Endothelial cell of umbilical vein (primary cell): ENCODE data around the gene NALCN. TPM values are rescaled to one million over a fixed set of nuclear protein-coding genes. Genes with fewer than 3 reads are reported as not detected.
A peak's percentile ranks its signal among the peaks of the same experiment; 100 is the strongest.

Experiments used
- BruUV-seq: library from RNA; stranded (reverse); fragments of 400-500 nt; replicated peaks from 2 replicates; lab custom pipeline; 2021; lab: Mats Ljungman, UMichigan
- CTCF ChIA-PET: fragments of 300-600, 350-600 bp; sonication (Branson Sonifier 250); formaldehyde crosslinking; loops from one replicate; lab custom pipeline; 2021; ENCODE audit warnings: antibody characterized with exemption, inconsistent platforms; lab: Charles Lee
- POLR2A ChIA-PET: fragments of 300-600, 350-600 bp; sonication (Branson Sonifier 250); formaldehyde crosslinking; loops from one replicate; lab custom pipeline; 2021; ENCODE audit warnings: antibody characterized with exemption, inconsistent platforms; lab: Charles Lee
- DNase-seq: peaks from one replicate; pipeline ENCODE4 v3.0.0-alpha.2; 2011; ENCODE audit warnings: low read depth, low spot score
- FAIRE-seq: peaks from 2 replicates; lab custom pipeline; 2011; peaks lifted over from hg19 to GRCh38; lab: Jason Lieb, UNC
- H2AFZ ChIP-seq: 2 replicates; pipeline ENCODE4 v1.6.0; 2012; ENCODE audit warnings: low read depth, low read length, control low read depth, inconsistent platforms
- H3K27ac ChIP-seq: 2 replicates; pipeline ENCODE4 v1.5.1; 2011; ENCODE audit warnings: low read depth, mild to moderate bottlenecking, control low read depth, low read length, moderate library complexity; ENCODE audit not compliant: insufficient read depth
- H3K27me3 ChIP-seq, 2 experiments: 2 replicates each; pipeline versions ENCODE4 v1.6.0 to v1.6.1; 2011; ENCODE audit warnings: low read length in 2 of 2, mixed read lengths in 1 of 2; ENCODE audit not compliant: control insufficient read depth in 2 of 2, insufficient read depth in 2 of 2
- H3K36me3 ChIP-seq, 2 experiments: 2 replicates in 1 of 2; 3 replicates in 1 of 2; pipeline ENCODE4 v1.5.1; 2011; ENCODE audit warnings: low read length in 2 of 2, mild to moderate bottlenecking in 1 of 2, moderate library complexity in 1 of 2; ENCODE audit not compliant: control insufficient read depth in 2 of 2, insufficient read depth in 2 of 2; ENCODE audit errors: extremely low read depth in 1 of 2
- H3K4me1 ChIP-seq: 3 replicates; pipeline ENCODE4 v1.5.1; 2011; ENCODE audit warnings: mild to moderate bottlenecking, low read length; ENCODE audit not compliant: control insufficient read depth, insufficient read depth; ENCODE audit errors: extremely low read depth
- H3K4me2 ChIP-seq: 2 replicates; pipeline ENCODE4 v1.6.1; 2011; ENCODE audit warnings: low read length, control low read depth, mixed read lengths; ENCODE audit not compliant: insufficient read depth
- H3K4me3 ChIP-seq, 3 experiments: fragments of 200-600 bp in 1 of 3; sonication (generic), shearing (Covaris generic) in 1 of 3; replicated peaks in 1 of 3; 2 replicates each; pipeline ENCODE4 v1.5.1; 2011 to 2016; ENCODE audit warnings: control low read depth in 3 of 3, low read length in 3 of 3, mild to moderate bottlenecking in 2 of 3, inconsistent platforms in 1 of 3, low read depth in 1 of 3, moderate library complexity in 1 of 3; ENCODE audit not compliant: insufficient read depth in 1 of 3
- H3K79me2 ChIP-seq: 2 replicates; pipeline ENCODE4 v1.6.0; 2012; ENCODE audit warnings: low read length, inconsistent platforms; ENCODE audit not compliant: control insufficient read depth, insufficient read depth
- H3K9ac ChIP-seq: replicated peaks from 2 replicates; pipeline ENCODE3; 2011; ENCODE audit warnings: low read length, control low read depth; ENCODE audit not compliant: insufficient read depth; ENCODE audit errors: extremely low read depth
- H3K9me1 ChIP-seq: replicated peaks from 3 replicates; pipeline ENCODE4 v1.6.0; 2011; ENCODE audit warnings: mild to moderate bottlenecking, low read length; ENCODE audit not compliant: control insufficient read depth, insufficient read depth; ENCODE audit errors: extremely low read depth
- H3K9me3 ChIP-seq: replicated peaks from 2 replicates; pipeline ENCODE4 v1.5.1; 2012; ENCODE audit warnings: low read length, inconsistent platforms; ENCODE audit not compliant: control insufficient read depth, insufficient read depth
- H4K20me1 ChIP-seq: replicated peaks from 2 replicates; pipeline ENCODE3; 2011; ENCODE audit warnings: mild to moderate bottlenecking, low read length; ENCODE audit not compliant: control insufficient read depth, insufficient read depth; ENCODE audit errors: extremely low read depth
- CTCF ChIP-seq, 2 donors: IDR thresholded peaks; 1 replicate in 1 of 2; 2 replicates in 1 of 2; pipeline ENCODE4 v1.5.1; 2011; ENCODE audit warnings: low read length in 2 of 2, mild to moderate bottlenecking in 2 of 2, moderate library complexity in 2 of 2, control low read depth in 1 of 2, inconsistent platforms in 1 of 2, low read depth in 1 of 2; ENCODE audit not compliant: insufficient read depth in 1 of 2; ENCODE audit errors: extremely low read depth in 1 of 2
- EZH2 ChIP-seq: IDR thresholded peaks from 2 replicates; pipeline ENCODE4 v1.6.1; 2012; ENCODE audit warnings: borderline replicate concordance, low read depth, mild to moderate bottlenecking, moderate library complexity, low read length, inconsistent platforms; ENCODE audit not compliant: severe bottlenecking
- FOS ChIP-seq: IDR thresholded peaks from 2 replicates; pipeline ENCODE4 v1.6.1; 2011; ENCODE audit warnings: mild to moderate bottlenecking, low read length, moderate library complexity, borderline replicate concordance; ENCODE audit not compliant: insufficient read depth
- GATA2 ChIP-seq: IDR thresholded peaks from 2 replicates; pipeline ENCODE4 v1.7.0; 2011; ENCODE audit warnings: low read depth, mild to moderate bottlenecking, moderate library complexity, mixed read lengths, low read length; ENCODE audit not compliant: insufficient read length, insufficient read depth
- JUN ChIP-seq: IDR thresholded peaks from 2 replicates; pipeline ENCODE4 v1.6.1; 2011; ENCODE audit warnings: borderline replicate concordance, low read depth; ENCODE audit not compliant: insufficient read length, insufficient read depth
- MAX ChIP-seq: IDR thresholded peaks from 2 replicates; pipeline ENCODE4 v1.6.1; 2011; ENCODE audit not compliant: insufficient read depth, insufficient read length
- MYC ChIP-seq: IDR thresholded peaks from one replicate; pipeline ENCODE4 v1.6.1; 2011; ENCODE audit warnings: mild to moderate bottlenecking, low read depth, low read length
- POLR2A ChIP-seq: IDR thresholded peaks from 2 replicates; pipeline ENCODE4 v1.6.1; 2012; ENCODE audit warnings: low read depth, mild to moderate bottlenecking, control low read depth, low read length
- POLR2AphosphoS5 ChIP-seq: IDR thresholded peaks from 2 replicates; pipeline ENCODE4 v1.6.1; 2012; ENCODE audit warnings: low read depth, mild to moderate bottlenecking, control low read depth, low read length, moderate library complexity; ENCODE audit not compliant: insufficient read depth
- dilution Hi-C: fragments of 300-500 bp; cut with MboI; formaldehyde crosslinking; loops from one replicate; pipeline ENCODE4 v1.15.0; 2019; ENCODE audit warnings: low sequenced_read_pairs; ENCODE audit not compliant: extremely low pct_ligation_motif_present
- intact Hi-C: fragments of 100-400 bp; cut with micrococcal nuclease; formaldehyde crosslinking; loops from one replicate; pipeline ENCODE4 v1.10.0; 2022
- polyA plus RNA-seq, 4 experiments: library from polyadenylated mRNA; depleted of rRNA in 3 of 4; stranded (reverse) in 3 of 4; unstranded in 1 of 4; fragments of >200 nt; gene quantifications; 2 replicates each; pipeline versions ENCODE4 v1.2.1 to v1.2.3, GENCODE V29; 2011 to 2012; ENCODE audit warnings: missing spikeins in 1 of 4
- total RNA-seq: library from RNA; stranded (reverse); gene quantifications from 2 replicates; pipeline ENCODE4 v1.2.3, GENCODE V29; 2021

Gene NALCN
- total and polyA plus RNA-seq, 2 donors (not counting 3 experiments of a cell fraction or from before 2014, with no cell fraction given): 3.3 to 4.4 TPM

- Histone ChIP-seq H3K4me1 (peaks cover 10% of the 10 kb centered on the region), H3K27ac (no peak overlapping the region), H3K4me3 (peak overlapping the region in 1 of 3 experiments; percentile 1), H3K9me3 (no peaks in the 10 kb centered on the region), H3K36me3 (no peaks in the 10 kb centered on the region), H4K20me1 (no peaks in the 10 kb centered on the region), H3K27me3 (no peaks in the 10 kb centered on the region), H3K4me2 (peak overlapping the region; percentile 61), H3K9ac (peak overlapping the region; percentile 69), H3K9me1 (no peaks in the 10 kb centered on the region), H2AFZ (peak overlapping the region; percentile 72), H3K79me2 (no peaks in the 10 kb centered on the region)
- dilution Hi-C loops: no loop called here
- FAIRE-seq (peak; percentile 77), DNase-seq (no peak)
- TF ChIP-seq EZH2 (no peak), MAX (no peak), JUN (no peak), FOS (no peak), CTCF (IDR thresholded peaks at IDR 0.05; ENCODE audit: extremely low read depth in 1 of 2, insufficient read depth in 1 of 2, low read depth in 1 of 2, low read length in 2 of 2) (no peak), POLR2AphosphoS5 (no peak), MYC (no peak), POLR2A (no peak), GATA2 (no peak)
- intact Hi-C loops: loop anchor here (5.0 kb wide), 2 partner anchors 185 to 340 kb away; no protein-coding TSS in a partner anchor
- BruUV-seq: no TSS peak
- CTCF ChIA-PET: interaction anchor here (2.0 kb wide), 1 partner anchor 267 kb away, joined by 9 read pairs; no protein-coding TSS in a partner anchor
- POLR2A ChIA-PET: no interaction called here
Observed at GRCh38 chr13:101417043-101417406, 717 bp upstream of the NALCN start.
